Lower lobe of right lung (tissue), 2 donors: ENCODE data around the gene DUS1L. TPM values are rescaled to one million over a fixed set of nuclear protein-coding genes. Genes with fewer than 3 reads are reported as not detected.

Source experiments
- ATAC-seq, 2 donors: fragments of 200-7000 bp; cut with Tn5 transposase; one replicate each; pipeline ENCODE4 v1.9.1; 2020 to 2022; ENCODE audit warnings: mild to moderate bottlenecking in 2 of 2, moderate library complexity in 2 of 2
- DNase-seq: peaks from one replicate; pipeline ENCODE4 v3.0.0-alpha.2; 2020
- H3K27ac ChIP-seq: fragments of 200-600 bp; one replicate; pipeline ENCODE4 v1.8.0; 2022
- H3K27me3 ChIP-seq: fragments of 200-600 bp; one replicate; pipeline ENCODE4 v1.8.0; 2022; ENCODE audit warnings: low read depth
- H3K36me3 ChIP-seq: fragments of 200-600 bp; one replicate; pipeline ENCODE4 v1.8.0; 2022; ENCODE audit warnings: mild to moderate bottlenecking
- H3K4me1 ChIP-seq: fragments of 200-600 bp; one replicate; pipeline ENCODE4 v1.8.0; 2022
- H3K4me3 ChIP-seq: fragments of 200-600 bp; one replicate; pipeline ENCODE4 v1.8.0; 2022; ENCODE audit warnings: mild to moderate bottlenecking
- H3K9me3 ChIP-seq: fragments of 200-600 bp; one replicate; pipeline ENCODE4 v1.8.0; 2022
- intact Hi-C: fragments of 100-400 bp; cut with DNase I; formaldehyde crosslinking; loops from one replicate; pipeline ENCODE4 v1.11.0; 2022
- total RNA-seq: library from RNA; stranded (reverse); fragmentation: NEBNext Ultra II Directional; extraction: Animal tissue kit (Norgen Biotek cat#: 25700); gene quantifications from one replicate; pipeline ENCODE4 v1.2.1, GENCODE V29; 2021
- TF ChIP-seq, protein P1 (sequence below): fragments of 200-600 bp; IDR thresholded peaks from one replicate; pipeline ENCODE4 v1.8.0; 2022; ENCODE audit warnings: antibody characterized with exemption, mild to moderate bottlenecking
- donor health status: DM: no; HTN: yes; CAD: no; lungs with severe emphysema.

The DUS1L gene
- total RNA-seq, 1 donor from 2014 or later = 85.1 TPM

DNA sequence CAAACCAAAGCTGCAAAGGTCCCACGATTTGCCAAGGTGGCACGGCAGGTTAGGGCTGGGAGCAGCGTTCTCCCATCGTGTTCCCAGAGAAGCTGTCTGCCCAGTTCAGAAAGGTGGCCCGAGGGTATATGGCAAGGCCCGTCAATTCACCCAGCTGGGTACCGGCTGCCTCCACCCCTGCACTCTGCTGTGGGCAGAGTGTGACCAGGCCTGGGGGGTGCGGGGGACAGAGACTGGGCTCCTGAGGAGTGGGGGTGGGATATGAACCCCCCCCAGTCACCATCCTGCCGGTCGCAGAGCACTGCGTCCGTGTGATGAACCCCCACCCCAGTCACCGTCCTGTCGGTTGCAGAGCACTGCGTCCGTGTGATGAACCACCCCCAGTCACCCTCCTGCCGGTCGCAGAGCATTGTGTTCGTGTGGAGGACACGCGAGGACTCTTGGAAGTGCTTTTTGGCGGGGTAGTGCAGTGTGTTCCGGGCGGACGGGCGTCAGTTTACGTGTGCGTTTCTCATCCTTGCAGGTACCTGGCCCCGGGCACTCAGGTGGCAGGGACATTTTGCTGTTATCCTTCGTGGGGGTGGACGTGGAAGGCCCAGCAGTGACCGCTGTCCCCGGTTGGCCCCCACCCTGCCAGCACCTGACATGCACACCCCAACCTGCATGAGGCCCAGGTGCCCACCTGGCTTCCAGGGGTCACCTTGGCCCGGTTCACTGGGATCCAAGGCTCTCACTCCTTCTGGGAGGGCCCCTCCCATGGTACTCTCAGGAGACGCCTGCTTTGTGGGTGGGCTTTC is 35.1 kb upstream of the DUS1L start:
- Histone ChIP-seq H3K27me3 (no peaks in the 10 kb centered on the region), H3K27ac (peak overlapping the region; percentile 6), H3K4me1 (peaks cover 68% of the 10 kb centered on the region), H3K4me3 (no peak overlapping the region), H3K9me3 (no peaks in the 10 kb centered on the region), H3K36me3 (peaks cover 7% of the 10 kb centered on the region)
- no peak for DNase-seq
- intact Hi-C loops = no loop called here
- TF ChIP-seq, protein P1, sequence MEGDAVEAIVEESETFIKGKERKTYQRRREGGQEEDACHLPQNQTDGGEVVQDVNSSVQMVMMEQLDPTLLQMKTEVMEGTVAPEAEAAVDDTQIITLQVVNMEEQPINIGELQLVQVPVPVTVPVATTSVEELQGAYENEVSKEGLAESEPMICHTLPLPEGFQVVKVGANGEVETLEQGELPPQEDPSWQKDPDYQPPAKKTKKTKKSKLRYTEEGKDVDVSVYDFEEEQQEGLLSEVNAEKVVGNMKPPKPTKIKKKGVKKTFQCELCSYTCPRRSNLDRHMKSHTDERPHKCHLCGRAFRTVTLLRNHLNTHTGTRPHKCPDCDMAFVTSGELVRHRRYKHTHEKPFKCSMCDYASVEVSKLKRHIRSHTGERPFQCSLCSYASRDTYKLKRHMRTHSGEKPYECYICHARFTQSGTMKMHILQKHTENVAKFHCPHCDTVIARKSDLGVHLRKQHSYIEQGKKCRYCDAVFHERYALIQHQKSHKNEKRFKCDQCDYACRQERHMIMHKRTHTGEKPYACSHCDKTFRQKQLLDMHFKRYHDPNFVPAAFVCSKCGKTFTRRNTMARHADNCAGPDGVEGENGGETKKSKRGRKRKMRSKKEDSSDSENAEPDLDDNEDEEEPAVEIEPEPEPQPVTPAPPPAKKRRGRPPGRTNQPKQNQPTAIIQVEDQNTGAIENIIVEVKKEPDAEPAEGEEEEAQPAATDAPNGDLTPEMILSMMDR = no peak
- ATAC-seq = no peak

DNA sequence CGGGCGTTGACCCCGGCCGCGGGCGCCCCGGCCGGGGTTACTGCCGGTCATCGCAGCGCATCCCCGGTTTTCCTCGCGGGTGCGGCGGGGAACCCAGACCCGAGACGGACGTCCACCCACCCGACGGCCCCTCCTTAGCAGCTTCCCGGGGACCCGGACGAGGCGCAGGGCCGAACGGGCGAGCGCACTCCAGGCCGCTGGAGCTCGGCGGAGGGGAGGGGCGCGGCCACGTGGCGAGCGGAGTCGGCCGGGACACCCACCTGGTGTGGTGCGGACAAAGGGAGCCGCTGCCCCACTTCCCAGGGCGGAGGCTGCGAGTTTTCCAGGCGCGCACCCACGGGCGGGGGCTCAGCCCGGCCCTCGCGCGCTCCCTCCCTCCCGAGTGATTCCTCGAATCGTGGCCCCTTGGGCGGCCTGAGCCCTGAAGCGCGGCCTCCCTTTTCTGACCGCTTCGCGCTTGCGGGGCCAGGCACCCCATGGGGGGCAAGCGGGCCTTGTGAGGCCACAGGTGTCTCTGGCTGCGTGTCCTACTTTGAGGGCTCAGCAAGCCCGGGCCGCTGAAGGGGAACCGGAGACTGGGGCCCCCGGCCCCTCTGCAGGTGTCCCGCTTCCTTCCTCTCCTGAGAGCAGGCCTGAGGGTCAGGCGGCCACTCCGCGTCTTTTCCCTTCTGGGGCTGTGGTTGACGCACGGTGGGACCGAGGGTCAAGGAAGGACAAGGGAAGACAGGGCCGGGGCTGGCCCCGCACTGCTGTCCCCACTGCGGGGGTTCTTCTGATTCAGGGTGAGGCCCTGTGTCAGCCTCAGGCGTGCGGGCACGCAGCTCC is 33.5 kb upstream of the DUS1L start:
- H3K27ac ChIP-seq = peak overlapping the region; percentile 96
- TF ChIP-seq, protein P1 = no peak
- no peaks in the 10 kb centered on the region for H3K9me3 ChIP-seq
- DNase-seq (no peak), ATAC-seq (peak; percentile 2 to 14)
- peak overlapping the region; percentile 80 for H3K4me3 ChIP-seq
- H3K36me3 ChIP-seq = peaks cover 23% of the 10 kb centered on the region
- H3K27me3 ChIP-seq = no peaks in the 10 kb centered on the region
- intact Hi-C loops = no loop called here
- H3K4me1 ChIP-seq = peaks cover 60% of the 10 kb centered on the region

DNA sequence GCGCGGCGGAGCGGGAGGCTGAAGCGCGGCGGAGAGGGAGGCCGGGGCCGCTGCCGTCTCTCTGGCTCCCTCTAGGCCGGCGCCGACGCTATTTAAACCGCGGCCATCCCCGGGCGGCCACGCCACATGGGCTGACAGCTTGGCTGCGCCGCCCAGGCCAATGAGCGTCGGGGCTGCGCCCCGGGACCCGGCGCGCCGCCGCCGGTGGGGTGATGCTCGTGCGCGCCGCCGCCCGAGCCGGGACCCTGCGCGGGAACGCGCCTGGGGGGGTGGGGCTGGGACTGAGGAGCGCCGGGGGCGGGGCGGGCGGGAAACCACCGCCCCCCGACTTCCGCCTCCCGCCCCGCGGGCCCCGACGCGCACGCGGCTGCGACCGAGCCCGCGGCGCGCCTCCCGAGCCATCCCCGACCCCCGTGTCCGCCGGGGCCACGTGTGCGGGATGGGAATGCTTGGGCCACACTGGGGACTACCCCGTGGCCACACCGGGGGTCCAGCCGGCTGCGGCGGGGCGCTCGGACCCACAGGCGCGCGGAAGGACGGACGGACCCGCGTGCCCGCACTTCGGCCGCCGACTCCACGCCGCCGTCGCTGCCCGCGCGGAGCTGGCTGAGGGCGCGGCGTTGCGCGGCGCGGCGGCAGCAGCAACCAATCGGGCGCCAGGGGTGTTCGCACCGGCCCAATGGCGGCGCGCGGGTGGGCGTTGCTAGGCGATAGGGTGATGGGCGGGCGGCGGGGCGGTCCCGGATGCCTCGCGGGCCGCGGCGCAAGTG is 32.8 kb upstream of the DUS1L start, which contains the start of gene FASN:
TSS of gene FASN (minus strand) at position 68 of the 770 bp plus-strand sequence. CDS start 1,791 bp downstream, outside the sequence.
- Histone ChIP-seq H3K27me3 (no peaks in the 10 kb centered on the region), H3K4me3 (peak within 1 kb of the TSS; percentile 80), H3K9me3 (no peaks in the 10 kb centered on the region), H3K27ac (peak within 1 kb of the TSS; percentile 96), H3K36me3 (peaks cover 31% of the 10 kb centered on the region), H3K4me1 (peaks cover 52% of the 10 kb centered on the region)
- intact Hi-C loops = no loop called here
- TF ChIP-seq, protein P1 = peak; percentile 44
- ATAC-seq = peak; percentile 89 to 90
- DNase-seq = peak; percentile 96

DNA sequence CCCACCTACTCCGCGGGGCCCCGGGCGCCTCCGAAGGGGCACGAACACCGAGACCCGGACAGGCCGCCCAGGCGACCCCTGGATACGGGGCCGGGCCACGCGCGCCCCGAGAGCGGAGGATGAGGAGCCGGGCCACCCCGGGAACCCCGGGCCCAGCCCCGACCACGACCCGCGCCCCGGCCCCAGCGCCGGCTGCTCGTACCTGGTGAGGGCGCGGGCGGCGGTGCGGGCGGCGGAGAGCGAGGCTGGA is 32.2 kb upstream of the DUS1L start:
- peaks cover 36% of the 10 kb centered on the region for H3K36me3 ChIP-seq
- no peaks in the 10 kb centered on the region for H3K9me3 ChIP-seq
- TF ChIP-seq, protein P1 = no peak
- H3K27ac ChIP-seq = peak overlapping the region; percentile 96
- ATAC-seq (no peak), DNase-seq (no peak)
- peaks cover 47% of the 10 kb centered on the region for H3K4me1 ChIP-seq
- intact Hi-C loops = no loop called here
- peak overlapping the region; percentile 80 for H3K4me3 ChIP-seq
- no peaks in the 10 kb centered on the region for H3K27me3 ChIP-seq

DNA sequence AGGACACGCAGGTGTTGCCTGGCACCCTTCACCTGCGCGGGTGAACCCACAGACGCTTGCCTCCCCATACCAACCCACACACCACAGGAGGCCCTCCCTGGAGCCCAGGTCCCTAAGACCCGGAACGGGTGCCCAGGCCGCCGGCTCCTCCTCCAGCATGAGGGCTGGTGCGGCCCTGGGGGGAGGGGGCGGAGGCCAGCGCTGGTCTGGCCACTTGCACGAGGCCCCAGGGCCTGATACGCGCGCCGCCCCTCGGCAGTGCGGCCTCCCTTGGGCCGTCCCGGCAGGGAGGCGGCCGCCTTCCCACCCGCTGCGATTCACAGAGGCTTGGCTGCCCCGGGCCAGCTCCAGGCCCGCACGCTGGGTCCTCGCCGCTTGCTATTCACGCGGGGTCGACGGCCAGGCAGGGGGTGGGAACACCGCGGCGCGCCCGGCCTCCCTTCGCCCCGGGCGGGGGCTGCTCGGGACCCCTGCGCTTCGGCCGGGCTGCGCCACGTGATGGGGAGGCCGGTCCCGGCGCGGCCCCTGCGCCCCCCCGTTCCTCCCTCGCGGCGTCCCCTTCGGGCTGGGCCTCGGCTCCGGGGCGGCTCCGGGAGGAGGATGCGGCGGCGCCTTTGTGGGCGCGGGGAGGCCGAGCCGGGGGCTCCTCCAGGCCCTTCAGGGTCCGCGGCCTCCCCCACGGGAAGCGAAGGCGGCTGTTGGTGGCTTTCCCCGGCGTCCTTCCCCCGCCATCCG is 31.7 kb upstream of the DUS1L start:
- H3K36me3 ChIP-seq = peaks cover 41% of the 10 kb centered on the region
- peak; percentile 23 to 36 for ATAC-seq
- H3K27ac ChIP-seq = peak overlapping the region; percentile 96
- intact Hi-C loops = no loop called here
- H3K4me3 ChIP-seq = peak overlapping the region; percentile 80
- no peaks in the 10 kb centered on the region for H3K9me3 ChIP-seq
- no peaks in the 10 kb centered on the region for H3K27me3 ChIP-seq
- TF ChIP-seq, protein P1 = no peak
- DNase-seq = peak; percentile 75
- peaks cover 46% of the 10 kb centered on the region for H3K4me1 ChIP-seq
